Subcutaneous adipose tissue (tissue), 4 donors: Measurements from ENCODE around the gene MYH10. TPM values are rescaled to one million over a fixed set of nuclear protein-coding genes. Genes with fewer than 3 reads are reported as not detected.

Experiments used
- total RNA-seq, 4 donors: library from RNA; depleted of rRNA; stranded (reverse); fragments of >200 nt; gene quantifications; one replicate each; pipeline ENCODE4 v1.1.0, GENCODE V29; 2016
- TF ChIP-seq, protein P1 (sequence below): fragments of 450-650 bp; IDR thresholded peaks from one replicate; pipeline ENCODE4 v1.5.1; 2016; ENCODE audit warnings: low read depth, mild to moderate bottlenecking, control low read depth, antibody characterized with exemption, moderate library complexity

The MYH10 gene
- total RNA-seq, 4 donors from 2014 or later: 39.8 to 70.6 (median 47.9) TPM

DNA sequence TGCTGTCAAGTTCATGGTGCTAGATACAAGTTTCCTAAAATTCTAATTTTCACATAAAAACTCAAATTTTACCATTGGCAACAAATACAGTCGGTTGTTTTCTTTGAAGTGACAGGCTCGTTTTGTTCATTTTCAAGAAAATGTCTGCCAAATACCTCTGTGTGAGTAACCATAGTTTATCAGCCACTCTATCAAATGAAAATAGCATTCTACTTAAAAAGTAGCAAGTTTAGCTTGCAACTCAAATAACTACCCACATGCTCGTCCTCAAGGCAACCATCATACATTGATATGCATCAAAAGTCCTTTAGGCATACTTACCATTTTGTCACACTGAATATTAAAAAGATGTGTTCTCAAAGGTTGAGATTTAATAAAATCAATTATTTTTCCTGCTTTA is 11.7 kb downstream of the MYH10 start:
- TF ChIP-seq, protein P1, sequence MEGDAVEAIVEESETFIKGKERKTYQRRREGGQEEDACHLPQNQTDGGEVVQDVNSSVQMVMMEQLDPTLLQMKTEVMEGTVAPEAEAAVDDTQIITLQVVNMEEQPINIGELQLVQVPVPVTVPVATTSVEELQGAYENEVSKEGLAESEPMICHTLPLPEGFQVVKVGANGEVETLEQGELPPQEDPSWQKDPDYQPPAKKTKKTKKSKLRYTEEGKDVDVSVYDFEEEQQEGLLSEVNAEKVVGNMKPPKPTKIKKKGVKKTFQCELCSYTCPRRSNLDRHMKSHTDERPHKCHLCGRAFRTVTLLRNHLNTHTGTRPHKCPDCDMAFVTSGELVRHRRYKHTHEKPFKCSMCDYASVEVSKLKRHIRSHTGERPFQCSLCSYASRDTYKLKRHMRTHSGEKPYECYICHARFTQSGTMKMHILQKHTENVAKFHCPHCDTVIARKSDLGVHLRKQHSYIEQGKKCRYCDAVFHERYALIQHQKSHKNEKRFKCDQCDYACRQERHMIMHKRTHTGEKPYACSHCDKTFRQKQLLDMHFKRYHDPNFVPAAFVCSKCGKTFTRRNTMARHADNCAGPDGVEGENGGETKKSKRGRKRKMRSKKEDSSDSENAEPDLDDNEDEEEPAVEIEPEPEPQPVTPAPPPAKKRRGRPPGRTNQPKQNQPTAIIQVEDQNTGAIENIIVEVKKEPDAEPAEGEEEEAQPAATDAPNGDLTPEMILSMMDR: no peak

GRCh38 chr17:8614988-8615387 is 15.5 kb downstream of the MYH10 start:
- TF ChIP-seq, protein P1: no peak

DNA sequence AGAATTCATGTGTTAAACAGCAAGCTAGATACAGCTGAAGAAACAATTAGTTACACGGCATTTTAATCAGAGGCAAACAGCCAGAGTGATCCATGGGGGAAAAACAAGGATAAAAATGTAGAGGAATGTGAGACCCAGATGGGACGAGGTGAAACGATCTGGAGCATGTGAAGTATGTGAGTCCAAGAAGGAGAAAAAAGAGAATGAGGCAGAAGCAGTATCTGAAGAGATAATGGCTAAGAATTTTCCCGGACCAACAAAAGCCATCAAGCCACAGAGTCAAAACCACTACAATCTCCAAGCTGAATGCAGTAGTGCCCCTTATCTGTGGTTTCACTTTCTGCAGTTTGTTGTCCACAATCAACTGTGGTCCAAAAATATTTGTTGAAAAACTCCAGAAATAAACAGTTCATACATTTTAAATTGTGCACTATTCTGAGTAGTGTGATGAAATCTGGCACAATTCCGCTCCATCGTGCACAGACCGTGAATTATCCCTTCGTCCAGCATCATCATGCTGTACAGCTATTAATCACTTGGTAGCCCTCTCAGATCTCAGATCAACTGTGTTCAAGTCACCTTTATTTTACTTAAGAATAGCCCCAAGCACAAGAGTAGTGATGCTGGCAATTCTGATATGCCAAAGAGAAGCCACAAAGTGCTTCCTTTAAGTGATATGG is 18.8 kb downstream of the MYH10 start:
- TF ChIP-seq, protein P1: no peak

DNA sequence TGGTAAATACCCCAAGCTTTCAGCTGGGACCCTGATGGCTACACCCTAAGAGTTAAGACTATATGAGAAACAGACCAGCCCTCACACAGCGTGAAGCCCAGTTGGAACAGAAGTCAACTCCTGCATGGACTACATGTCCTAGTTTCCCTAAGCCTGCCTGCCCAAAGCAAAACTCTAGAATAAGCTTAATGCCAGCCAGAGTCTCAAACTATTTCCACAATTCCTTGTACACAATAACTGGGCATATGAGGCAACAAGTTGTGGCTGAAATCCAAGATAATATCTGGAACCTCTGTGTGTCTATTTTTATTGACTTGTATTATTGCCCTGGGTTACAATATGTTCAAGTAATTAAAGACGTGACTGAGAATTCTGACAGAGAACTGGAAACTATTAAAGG is 19.4 kb downstream of the MYH10 start:
- TF ChIP-seq, protein P1: no peak

DNA sequence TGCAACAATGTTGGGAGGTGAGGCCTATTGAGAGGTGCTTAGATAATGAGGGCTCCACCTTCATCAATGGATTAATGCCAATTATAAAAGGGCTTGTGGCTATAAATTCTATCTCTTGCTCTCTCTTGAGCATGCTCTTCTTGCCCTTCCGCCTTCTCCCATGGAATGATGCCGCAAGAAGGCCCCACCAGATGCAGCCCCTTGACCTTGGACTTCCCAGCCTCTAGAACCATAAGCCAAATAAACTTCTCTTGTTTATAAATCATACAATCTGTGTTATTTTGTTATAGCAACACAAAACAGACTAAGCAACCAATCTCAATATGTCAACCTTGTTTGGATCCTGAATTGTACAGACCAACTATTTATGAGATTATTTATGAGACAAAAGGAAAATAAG is 20.0 kb downstream of the MYH10 start:
- TF ChIP-seq, protein P1: no peak

- TF ChIP-seq, protein P1: no peak
Observed at GRCh38 chr17:8609910-8610309, 20.6 kb downstream of the MYH10 start.

GRCh38 chr17:8608001-8608400 is 22.5 kb downstream of the MYH10 start:
- TF ChIP-seq, protein P1: no peak
